H4 (cell line): ENCODE data around the gene STMP1. TPM values are rescaled to one million over a fixed set of nuclear protein-coding genes. Genes with fewer than 3 reads are reported as not detected.

Experiments
- DNase-seq: peaks from one replicate; pipeline ENCODE4 v3.0.0-alpha.2; 2015; ENCODE audit warnings: low spot score
- total RNA-seq: library from RNA; depleted of rRNA; stranded (reverse); fragments of >200 nt; shearing (Covaris generic); gene quantifications from 2 replicates; pipeline ENCODE4 v1.2.3, GENCODE V29; 2014; rRNA removed

The STMP1 gene
- total RNA-seq, 1 experiment from 2014 or later: 20.9 TPM

- DNase-seq: no peak
Observed at GRCh38 chr7:135719688-135720087, 57.4 kb downstream of the STMP1 start.

- DNase-seq: no peak
Observed at GRCh38 chr7:135721198-135721820, 59.0 kb downstream of the STMP1 start.

GRCh38 chr7:135723411-135723810, 61.1 kb downstream of the STMP1 start:
- no peak for DNase-seq

Other genes starting within 250 kb of the STMP1 start
- gene CNOT4, start 152.4 kb upstream of the STMP1 start, total RNA-seq: 8.6 and 11.8 TPM in 2 replicates
- gene NUP205, start 104.6 kb upstream of the STMP1 start, total RNA-seq: 97.7 and 113 TPM in 2 replicates
- not detected in 2 replicates for gene SLC13A4, start 65.7 kb downstream of the STMP1 start, total RNA-seq
- 0.35 TPM in 1 of 2 replicates, not detected in the other for gene FAM180A, start 86.3 kb downstream of the STMP1 start, total RNA-seq